Measurements from ENCODE around the gene KCNG1.
"Not testable (repeated sequence)": the region's sequence is repeated elsewhere in the genome, so short reads cannot be mapped to it uniquely, and the experiment has no call there.

DNA sequence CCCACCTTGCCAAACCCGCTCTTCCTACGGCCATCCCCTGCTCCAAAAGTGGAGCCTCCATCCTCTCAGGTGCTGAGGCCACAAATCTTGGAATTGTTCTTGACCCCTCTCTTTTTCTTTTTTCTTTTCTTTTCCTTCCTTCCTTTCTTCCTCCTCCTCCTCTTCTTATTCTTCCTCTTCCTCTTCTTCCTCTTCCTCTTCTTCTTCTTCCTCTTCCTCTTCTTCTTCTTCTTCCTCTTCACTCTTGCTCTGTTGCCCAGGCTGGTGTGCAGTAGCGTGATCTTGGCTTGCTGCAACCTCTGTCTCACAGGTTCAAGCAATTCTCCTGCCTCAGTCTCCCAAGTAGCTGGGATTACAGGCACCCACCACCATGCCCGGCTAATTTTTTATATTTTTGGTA is 44.4 kb downstream of the KCNG1 start:
- TF ChIP-seq EZH2 (IDR thresholded peaks at IDR 0.05; ENCODE audit: borderline replicate concordance, insufficient read depth, low read depth, low read length, poor library complexity, severe bottlenecking), result not testable (repeated sequence)
- TF ChIP-seq, protein P1, sequence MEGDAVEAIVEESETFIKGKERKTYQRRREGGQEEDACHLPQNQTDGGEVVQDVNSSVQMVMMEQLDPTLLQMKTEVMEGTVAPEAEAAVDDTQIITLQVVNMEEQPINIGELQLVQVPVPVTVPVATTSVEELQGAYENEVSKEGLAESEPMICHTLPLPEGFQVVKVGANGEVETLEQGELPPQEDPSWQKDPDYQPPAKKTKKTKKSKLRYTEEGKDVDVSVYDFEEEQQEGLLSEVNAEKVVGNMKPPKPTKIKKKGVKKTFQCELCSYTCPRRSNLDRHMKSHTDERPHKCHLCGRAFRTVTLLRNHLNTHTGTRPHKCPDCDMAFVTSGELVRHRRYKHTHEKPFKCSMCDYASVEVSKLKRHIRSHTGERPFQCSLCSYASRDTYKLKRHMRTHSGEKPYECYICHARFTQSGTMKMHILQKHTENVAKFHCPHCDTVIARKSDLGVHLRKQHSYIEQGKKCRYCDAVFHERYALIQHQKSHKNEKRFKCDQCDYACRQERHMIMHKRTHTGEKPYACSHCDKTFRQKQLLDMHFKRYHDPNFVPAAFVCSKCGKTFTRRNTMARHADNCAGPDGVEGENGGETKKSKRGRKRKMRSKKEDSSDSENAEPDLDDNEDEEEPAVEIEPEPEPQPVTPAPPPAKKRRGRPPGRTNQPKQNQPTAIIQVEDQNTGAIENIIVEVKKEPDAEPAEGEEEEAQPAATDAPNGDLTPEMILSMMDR (IDR thresholded peaks at IDR 0.05), result not testable (repeated sequence)
